Left renal pelvis (tissue), 4 donors: ENCODE measurements around the gene ART1. TPM values are rescaled to one million over a fixed set of nuclear protein-coding genes. Genes with fewer than 3 reads are reported as not detected.

Source experiments
- DNase-seq, 4 donors: peaks; one replicate each; pipeline ENCODE4 v3.0.0-alpha.2; 2013; ENCODE audit warnings: low read depth in 4 of 4, low spot score in 3 of 4
- polyA plus RNA-seq, 4 donors: library from polyadenylated mRNA; unstranded; fragments of 120-200 nt; gene quantifications; one replicate each; pipeline ENCODE4 v1.2.1, GENCODE V29; 2013; ENCODE audit not compliant: insufficient read length in 4 of 4

ART1 gene
- polyA plus RNA-seq, 4 donors: not detected

- no peak for DNase-seq
Measured at GRCh38 chr11:3664032-3664630, 19.2 kb downstream of the ART1 start.

DNA sequence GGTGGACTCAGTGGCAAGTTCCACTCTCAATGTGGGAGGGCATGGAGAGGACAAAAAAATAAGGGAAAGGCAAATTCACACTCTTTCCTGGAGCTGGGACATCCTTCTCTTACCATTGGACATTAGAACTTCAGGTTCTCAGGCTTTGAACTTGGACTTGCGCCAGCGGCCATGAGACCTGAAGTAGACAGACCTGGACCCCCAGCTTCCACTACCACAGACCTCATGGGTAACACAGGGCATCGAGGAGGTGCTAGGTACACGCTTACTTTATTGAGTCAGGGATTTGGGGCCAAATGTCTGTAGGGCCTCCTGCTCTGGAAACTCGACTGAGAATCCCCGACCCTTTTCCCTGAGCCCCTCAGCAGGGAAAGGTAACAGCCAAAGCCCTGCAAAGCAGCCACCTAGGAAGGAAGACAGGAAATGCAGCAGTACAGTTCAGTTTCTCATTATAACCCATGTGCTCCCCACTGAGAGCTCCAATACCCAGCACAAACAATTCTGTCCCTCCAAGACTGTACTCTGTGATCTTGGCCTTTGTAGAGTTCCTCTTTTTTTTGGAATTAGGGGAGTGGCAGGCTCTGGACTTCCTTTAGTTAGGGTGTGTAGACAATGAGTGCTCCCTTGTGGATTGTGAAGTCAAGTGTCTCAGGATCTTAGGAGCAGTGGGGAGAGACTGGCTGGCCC lies 20.6 kb downstream of the ART1 start:
- DNase-seq: no peak

DNA sequence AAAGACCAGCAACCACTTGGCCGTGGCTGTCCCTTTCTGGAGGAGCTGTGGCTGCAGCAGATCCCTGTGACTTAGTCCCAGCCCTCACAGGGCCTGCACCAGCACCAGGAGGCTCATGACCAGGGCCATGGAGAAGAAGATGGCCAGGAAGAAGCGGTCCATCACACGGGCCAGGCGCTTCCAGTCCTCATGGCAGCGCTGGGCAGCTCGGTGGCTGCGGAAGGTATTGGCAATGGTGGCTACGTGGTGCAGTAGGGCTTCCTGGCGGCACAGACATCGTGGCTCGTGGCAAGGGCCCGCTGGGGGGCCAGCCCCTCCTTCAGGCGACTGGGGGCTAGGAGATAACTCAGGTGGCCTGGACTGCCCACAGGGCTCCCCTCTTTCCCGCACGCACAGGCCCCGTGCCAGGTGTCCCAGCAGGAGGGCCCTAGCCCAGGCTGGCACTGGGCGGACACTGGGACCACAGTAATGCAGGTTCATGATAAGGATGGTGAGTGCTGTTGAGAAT lies 21.1 kb downstream of the ART1 start:
- DNase-seq: no peak

DNA sequence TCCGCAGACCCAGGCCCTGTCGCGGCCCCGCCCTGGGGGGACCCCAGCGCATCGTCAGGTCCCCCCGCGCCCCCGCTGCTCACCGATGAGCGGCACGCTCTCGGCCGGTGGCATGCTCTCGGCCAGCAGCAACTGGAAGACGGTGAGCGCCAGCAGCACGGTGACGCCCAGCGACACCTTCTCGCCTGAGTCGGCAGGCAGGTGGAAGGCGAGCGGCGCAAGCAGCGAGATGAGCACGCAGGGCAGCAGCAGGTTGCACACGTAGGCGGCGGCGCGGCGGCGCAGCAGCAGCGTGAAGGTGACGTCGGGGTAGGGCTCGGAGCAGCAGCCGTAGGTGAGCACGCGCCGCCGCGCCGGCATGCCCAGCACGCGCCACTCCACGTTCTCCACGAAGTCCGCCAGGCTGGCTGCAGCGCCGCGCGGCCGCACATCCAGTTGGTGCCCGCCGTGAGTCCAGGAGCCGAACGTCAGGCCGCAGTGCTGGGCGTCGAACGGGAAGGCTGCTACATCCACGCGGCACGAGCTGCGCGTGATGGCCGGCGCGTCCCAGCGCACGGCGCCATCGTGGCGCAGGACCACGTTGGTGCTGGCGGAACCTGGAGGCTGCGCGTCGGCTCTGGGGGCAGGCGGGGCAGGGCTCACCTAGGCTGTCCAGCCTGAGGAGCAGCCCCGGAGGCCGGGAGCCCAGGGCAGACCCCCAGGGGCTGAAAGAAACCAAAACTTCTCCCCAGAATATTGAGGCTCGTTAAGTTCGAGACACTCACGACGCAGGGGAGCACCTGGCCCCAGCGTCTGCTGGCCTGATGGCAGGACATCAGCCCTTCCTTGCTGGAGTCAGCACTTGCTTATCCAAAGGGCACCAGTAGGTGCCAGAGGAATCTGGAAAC lies 22.5 kb downstream of the ART1 start:
- no peak for DNase-seq

DNA sequence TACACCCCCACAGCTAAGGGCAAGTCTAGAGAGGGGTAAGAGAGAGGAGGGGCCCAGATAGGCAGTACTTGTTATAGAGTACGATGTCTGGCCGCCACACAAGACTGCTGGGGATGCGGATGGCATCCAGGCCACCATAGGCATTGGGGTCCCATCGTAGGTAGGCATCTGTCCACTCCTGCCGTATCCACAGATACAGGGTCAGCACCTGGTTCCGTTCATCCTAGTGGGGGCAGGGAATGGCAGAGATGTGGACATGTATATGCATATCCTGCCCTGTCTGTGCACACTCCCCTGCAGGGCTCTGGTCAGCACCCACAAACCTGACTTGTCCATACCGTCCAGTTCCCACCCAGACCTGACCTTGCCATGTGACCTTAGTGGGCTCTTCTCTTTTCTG lies 24.2 kb downstream of the ART1 start:
- no peak for DNase-seq

DNA sequence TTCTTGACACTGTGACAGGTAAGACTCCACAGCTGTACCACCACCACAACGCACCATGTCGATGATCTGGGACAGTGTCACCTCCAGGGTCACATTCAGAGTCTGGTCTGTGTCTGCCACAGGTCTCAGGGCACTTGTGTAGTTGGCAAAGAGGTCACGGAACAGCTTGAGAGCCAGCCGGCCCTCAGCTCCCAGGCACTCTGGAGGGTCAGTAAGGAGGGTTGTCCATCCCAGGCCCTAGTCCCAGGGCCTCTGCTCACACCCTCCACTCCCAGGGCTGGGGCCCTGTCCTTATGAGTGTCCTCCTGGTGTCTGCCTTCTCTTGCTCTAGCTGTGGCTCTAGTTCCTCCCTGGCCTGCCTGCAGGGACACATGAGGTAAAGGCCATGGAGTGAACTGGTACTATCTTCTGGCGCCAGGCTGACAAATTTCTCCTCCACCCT lies 24.8 kb downstream of the ART1 start:
- no peak for DNase-seq

- DNase-seq: peak in 3 of 4 donors; percentile 1 to 21 (median 14)
Measured at GRCh38 chr11:3671334-3672254, 26.7 kb downstream of the ART1 start, which contains the start of gene CHRNA10. CHRNA10 (minus strand) TSS chr11:3671384; CDS start chr11:3671312, 72 bp downstream.

DNA sequence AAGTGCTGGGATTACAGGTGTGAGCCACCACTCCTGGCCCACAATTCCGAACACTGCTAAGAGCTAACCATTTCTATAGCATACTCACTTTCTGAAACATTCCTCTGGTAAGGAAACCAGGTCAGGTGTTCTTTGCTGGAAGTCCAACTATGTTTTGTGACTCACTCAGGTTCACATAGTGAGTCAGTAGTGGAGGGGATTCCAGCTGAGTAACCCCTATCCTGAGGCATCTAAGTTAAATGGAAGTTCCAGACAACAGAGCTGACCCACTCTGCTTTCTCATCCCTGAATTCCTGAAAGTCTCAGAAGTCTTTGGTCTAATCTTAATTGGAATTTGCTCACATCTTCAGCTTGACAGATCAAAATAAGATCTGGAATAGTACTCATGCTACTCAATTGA lies 29.3 kb downstream of the ART1 start:
- DNase-seq: no peak

GRCh38 chr11:3675971-3676370 lies 31.0 kb downstream of the ART1 start:
- DNase-seq: no peak

GRCh38 chr11:3679077-3679476 lies 34.1 kb downstream of the ART1 start:
- DNase-seq: no peak

GRCh38 chr11:3683039-3683438 lies 38.1 kb downstream of the ART1 start:
- no peak for DNase-seq

DNA sequence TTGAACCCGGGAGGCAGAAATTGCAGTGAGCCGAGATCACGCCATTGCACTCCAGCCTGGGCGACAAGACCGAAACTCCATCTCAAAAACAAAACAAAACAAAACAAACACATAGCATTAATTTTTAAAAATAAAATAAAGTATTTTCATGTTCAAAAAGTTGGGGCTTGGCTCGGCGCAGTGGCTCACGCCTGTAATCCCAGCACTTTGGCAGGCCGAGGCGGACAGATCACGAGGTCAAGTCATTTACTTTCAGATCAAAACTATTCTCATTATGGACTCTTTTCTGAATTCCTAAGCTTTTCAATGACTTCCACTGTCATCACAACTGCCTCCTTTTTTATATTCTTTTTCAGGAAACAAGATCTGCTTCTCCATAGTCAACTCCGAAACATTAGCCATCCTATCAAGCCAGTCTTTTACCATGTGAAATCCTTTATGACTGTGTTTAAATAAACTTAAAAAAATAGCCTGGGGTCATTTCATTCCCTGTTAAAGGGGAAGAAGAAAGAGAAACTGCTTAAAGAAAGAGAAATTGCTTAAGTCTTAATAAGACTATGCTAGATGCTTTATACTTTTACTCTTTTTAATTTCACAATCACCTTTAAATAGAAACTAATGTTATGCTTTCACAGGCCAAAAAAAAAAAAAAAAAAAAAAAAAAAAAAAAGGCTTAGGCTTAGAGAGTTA lies 39.3 kb downstream of the ART1 start:
- DNase-seq: no peak

GRCh38 chr11:3684819-3685172 lies 39.9 kb downstream of the ART1 start:
- DNase-seq: no peak

- no peak for DNase-seq
Measured at GRCh38 chr11:3685923-3686322, 41.0 kb downstream of the ART1 start.

DNA sequence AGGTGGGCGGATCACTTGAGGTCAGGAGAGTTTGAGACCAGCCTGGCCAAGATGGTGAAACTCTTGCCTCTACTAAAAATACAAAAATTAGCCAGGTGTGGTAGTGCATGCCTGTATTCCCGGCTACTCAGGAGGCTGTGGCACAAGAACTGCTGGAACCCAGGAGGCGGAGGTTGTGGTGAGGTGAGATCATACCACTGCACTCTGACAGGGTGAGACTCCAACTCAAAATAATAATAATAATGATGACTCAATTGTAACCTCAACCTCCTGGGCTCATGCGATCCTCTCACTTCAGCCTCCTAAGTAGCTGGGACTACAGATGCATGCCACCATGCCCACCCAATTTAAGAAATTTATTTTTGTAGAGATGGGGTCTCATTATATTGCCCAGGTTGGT lies 41.8 kb downstream of the ART1 start:
- DNase-seq: no peak

DNA sequence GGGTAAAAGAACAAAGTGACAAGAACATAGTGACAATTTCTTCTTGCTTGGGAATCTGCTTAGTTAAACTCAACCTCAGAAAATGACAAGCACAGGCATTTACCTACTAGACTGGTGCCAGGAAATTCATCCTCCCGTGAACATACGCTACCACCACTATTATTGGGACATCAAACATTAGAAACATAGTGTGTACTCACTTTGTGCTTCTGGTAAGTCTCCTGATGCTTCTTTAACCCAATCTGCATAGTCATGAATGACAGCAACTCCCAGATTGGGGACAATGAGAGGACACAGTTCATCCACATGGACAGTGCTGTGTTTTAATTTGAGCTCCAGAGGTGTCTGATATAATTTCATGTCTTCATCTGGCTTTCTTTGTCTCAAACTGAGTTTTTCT lies 55.5 kb downstream of the ART1 start:
- DNase-seq: no peak

DNA sequence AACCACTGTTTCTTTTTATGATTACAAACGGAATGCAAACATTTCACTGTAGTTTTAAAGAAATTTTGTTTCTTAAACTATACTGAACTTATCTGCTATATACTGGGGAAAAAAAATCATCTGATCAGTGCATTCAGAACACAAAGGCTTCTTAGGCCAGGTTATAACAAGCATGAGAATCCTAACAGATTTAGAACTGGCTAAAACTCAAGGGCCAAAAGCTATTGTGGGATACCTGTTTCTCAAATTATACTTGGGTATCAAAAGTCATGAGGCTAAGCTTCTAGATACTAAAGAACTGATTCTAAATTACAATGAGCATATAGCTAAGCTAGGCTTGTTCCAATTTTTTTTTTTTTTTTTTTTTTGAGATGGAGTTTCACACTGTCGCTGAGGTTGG lies 56.0 kb downstream of the ART1 start:
- DNase-seq: no peak

DNA sequence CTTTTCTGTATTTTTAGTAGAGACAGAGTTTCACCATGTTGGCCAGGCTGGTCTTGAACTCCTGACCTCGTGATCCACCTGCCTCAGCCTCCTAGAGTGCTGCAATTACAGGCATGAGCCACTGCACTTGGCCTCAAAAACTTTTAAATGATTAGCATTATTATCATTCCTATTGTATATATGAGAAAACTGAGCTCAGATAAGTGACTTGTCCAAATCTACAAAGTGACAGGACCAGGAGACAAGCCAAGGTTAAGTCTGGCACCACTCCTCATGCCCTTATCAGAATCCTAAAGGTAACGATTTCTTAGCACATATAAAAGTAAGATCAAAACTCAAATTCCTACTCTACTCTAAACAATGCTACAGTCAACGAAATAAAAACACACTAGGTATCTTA lies 58.5 kb downstream of the ART1 start:
- no peak for DNase-seq

- no peak for DNase-seq
Measured at GRCh38 chr11:3707176-3707575, 62.2 kb downstream of the ART1 start.

- no peak for DNase-seq
Measured at GRCh38 chr11:3709977-3710376, 65.0 kb downstream of the ART1 start.
